LoVo (cell line): Measurements from ENCODE around the gene BCL11B.
A peak's percentile ranks its signal among the peaks of the same experiment; 100 is the strongest.

Source experiments
- DNase-seq: peaks from one replicate; pipeline ENCODE4 v3.0.0-alpha.2; 2016; ENCODE audit warnings: low spot score

Gene BCL11B

DNA sequence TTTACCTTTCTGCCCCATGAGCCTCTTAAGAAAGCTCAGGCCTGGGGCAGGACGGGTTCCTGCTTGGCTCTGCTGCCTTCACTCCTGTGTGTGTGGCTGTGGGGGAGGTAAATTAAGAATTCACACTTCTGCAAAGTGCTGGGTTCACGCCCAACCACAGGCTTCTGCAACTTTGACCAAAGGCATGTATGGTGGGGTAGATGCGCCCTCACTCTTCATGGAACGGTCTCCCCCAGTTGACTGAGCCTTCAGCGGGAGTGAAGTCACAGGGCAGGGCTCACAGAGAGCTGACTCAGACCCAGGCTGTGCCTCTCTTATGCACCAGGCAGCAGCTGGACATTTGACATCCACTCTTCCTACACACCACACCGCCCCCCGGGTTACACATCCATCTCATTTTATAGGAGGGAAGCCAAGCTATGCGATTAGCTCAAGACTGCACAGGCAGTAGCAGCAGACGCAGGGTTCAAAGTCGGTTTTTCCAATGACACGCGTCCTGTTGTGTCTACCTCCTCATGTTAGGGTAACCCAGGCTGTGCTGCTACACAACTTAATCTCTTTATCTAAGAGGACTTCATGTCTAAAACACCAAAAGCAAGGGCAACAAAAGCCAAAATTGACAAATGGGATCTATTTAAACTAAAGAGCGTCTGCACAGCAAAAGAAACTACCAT lies 15.4 kb upstream of the BCL11B start:
- DNase-seq, result no peak

DNA sequence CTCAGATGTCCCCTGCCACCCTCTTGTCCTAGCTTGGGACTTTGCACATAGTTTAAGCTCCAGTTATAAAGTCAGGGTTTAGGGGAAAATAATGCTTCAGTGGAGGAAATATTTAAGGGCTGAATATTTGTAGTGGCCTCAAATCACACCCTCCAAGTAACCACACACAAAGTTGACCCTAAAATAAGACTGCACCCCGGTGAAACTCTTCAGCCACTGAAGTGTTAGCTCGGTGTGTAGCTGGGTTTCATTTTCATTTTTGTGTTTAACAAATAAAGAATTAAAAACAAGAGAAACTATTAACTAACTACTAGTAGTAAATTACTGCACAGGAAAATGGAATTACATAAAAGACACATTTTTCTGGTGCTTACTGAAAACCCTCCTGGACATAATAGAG lies 14.8 kb upstream of the BCL11B start:
- no peak for DNase-seq

- DNase-seq, result no peak
Observed at GRCh38 chr14:99284254-99285004, 12.4 kb upstream of the BCL11B start.

GRCh38 chr14:99282261-99283050 lies 10.5 kb upstream of the BCL11B start:
- no peak for DNase-seq

DNA sequence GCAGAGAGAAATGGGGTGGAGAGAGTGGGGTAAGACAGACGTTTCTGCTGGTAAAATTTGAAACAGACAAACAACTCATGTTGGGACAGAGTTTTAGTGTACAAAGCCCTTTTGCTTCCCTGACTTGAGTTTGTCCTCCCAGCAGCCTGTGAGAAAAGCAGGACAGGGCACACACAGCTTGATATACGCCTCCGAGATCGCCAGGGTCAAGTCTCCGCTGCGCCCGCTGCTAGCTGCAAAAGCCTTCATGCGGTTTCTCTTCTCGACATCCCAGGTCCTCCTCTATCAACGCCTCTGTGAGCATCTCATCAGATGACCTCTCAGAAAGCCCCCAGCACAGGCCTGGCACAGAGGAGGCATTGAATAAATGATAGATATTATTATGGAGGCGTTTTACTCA lies 9.4 kb upstream of the BCL11B start:
- DNase-seq, result no peak

DNA sequence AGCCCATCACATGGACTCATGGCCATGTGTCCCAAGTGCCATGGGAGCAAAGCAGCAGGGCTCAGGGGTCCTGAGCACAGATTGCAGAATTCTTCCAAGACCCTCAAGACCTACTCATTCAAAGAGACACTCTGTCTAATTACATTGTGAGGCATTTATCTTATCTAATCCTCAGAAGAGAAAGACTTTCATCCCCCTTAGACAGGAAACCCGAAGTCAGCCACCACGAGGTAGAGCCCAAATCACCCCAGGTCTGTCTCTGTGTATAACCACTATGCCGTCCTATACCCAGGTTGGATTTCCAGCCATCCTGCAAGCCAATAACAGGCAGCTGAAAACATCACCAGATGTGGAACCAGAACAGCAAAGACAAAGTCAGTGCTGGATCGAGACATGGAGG lies 8.9 kb upstream of the BCL11B start:
- DNase-seq, result no peak

DNA sequence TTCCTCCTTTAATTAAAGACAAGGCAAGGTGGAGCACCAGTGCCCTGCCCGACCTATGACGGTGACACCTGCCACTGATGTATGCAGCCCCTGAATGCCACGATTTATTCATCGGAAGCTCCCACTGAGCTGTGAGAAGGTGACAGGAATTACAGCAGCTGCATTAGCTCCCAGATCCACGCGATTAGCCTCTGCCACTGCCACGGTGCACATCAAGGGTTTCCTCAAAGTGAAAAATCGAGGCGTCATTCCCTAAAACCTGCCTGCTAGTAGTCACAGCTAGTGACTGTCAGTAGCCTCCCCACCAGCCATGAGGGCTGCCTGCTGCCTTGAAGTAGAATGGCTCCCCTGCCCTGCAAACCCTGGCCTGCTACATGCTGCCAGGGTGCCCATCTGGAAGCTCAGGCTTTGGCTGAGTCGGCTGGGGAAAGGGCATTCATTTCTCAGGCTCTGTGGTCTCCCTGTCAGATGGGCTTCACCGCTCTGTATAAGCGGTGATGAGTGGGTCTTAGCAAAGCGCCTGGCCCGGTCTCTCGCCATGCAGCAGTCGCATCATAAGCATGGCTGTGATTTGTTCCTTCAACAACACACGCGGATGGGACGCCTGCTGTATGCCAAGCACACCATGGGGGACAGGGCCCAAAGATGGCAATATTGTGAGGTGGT lies 8.2 kb upstream of the BCL11B start:
- DNase-seq, result no peak

- no peak for DNase-seq
Observed at GRCh38 chr14:99278836-99279235, 6.8 kb upstream of the BCL11B start.

GRCh38 chr14:99277530-99277929 lies 5.5 kb upstream of the BCL11B start:
- DNase-seq, result no peak

DNA sequence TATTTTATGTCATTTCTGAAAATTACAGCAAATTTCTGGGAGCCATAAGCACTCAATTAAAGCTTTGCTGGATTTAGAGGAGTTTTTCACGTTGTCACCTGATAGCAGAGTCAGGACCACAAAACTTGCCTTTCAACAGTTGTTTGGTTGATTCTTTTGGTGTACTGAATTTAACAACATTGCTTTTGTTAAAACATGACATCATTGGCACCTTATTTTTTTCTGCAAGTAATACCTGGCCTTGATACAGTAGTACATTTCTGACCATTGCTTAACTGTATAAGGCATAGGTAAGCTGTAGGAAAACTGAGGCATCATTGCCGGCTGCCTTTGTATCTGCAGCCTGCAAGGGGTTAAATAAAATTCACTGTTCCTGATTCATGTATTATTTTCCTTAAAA lies 4.5 kb upstream of the BCL11B start:
- no peak for DNase-seq

DNA sequence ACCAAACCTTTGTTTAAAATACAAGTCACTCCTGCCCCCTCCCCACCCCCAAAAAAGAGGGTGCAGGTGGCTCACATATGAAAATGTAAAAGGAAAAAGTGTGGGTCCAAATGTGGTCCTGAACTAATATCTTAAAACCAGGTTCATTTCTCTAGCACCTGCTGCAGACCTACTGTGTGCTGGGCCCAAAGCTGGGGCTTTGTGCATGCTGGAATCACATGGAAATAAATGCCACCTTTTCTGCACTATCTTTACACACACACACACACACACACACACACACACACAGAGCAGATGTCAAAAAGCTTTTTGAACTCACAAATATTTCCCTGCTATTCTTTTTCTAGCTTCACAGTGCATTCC lies 3.2 kb upstream of the BCL11B start:
- no peak for DNase-seq

GRCh38 chr14:99274346-99275221 lies 2.6 kb upstream of the BCL11B start:
- peak; percentile 80 for DNase-seq

DNA sequence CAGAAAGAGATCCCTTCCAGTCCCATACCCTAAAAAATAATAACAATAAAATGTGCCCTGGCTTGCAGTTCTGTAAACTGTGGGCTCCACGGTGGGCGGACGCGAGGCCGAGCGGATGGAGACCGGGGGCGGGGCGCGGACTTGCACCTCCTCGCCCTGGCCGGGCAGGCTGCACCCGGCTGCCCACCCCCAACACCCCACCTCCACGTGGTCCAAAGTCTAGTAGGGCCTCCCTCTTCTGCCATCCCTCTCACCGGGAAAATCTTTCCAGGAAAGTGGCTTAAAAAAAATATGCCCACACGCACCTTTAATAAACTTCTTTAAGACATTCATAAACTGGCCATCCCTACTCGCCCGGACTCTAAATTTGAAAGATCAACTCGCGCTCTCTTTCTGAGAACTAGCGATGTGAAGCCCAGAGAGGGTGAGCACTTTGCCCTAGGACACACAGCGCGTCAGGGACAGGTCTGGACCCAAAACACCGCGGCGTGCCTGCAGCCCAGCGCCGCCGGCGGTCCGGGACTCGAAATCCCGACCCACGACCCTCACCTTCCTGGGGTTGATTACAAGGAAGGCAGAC lies 1.9 kb upstream of the BCL11B start:
- DNase-seq, result peak; percentile 6

GRCh38 chr14:99272899-99273765 lies 1.1 kb upstream of the BCL11B start:
- peak; percentile 38 for DNase-seq

DNA sequence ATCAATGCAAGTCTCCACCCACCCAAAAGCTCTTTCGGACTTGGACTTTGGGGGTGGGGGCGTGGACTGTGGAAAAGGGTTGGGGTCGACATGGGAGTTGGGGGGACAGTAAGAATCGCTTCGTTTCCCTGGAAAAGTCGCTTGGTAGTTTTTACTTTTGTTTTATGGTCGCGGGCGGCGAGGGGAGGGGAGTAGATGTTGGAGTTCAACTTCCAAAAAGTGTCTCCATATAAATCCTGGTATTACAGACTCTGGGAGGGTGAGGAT lies 568 bp upstream of the BCL11B start:
- no peak for DNase-seq

- DNase-seq, result no peak
Observed at GRCh38 chr14:99271221-99271941, 616 bp downstream of the BCL11B start.

GRCh38 chr14:99270458-99271220 lies 1.4 kb downstream of the BCL11B start:
- DNase-seq, result peak; percentile 12

GRCh38 chr14:99268810-99269707 lies 2.9 kb downstream of the BCL11B start:
- DNase-seq, result no peak
